NOMO-1 (cell line): ENCODE data around the gene STK32B.

Experiments used
- DNase-seq, 2 experiments: peaks; one replicate each; lab custom pipeline; 2025; ENCODE audit not compliant: unreplicated experiment in 2 of 2; lab: John Stamatoyannopoulos, UW

Gene STK32B

DNA sequence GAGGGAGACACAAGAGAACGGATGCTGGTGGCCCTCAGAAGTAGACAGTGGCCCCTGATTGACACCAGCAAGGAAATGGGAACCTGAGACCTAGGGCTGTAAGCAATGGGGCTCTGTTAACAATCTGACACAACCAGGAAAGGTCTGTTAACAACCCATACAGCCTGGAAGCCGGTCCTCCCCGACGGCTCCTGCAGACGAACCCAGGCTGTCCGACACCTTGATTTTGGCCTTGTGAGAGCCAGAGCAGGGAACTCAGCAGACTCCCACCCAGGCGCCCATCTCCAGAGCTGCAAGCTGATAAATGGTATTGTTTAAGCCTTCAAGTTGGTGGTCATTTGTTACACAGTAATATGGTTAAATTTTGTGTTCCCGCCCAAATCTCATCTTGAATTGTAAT is 21.8 kb upstream of the STK32B start:
- DNase-seq = no peak

DNA sequence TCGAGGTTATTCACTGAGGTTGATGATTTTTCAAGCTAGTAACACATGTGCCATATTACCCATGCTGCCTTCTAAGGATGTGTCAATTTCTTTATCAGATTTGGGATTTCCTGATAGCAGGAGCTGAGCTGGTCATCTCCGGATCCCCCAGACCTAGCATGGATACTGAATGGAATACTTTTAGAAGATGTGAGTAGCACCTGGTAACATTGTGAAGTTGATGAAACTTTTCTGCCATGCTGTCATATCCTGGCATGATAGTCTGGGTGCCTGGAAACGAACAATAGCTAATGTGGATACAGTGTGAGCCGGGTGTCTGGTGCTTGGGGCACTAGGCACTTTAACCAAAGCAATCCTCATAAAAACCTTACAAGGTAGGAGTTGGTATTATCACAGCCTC is 21.1 kb upstream of the STK32B start:
- no peak for DNase-seq

DNA sequence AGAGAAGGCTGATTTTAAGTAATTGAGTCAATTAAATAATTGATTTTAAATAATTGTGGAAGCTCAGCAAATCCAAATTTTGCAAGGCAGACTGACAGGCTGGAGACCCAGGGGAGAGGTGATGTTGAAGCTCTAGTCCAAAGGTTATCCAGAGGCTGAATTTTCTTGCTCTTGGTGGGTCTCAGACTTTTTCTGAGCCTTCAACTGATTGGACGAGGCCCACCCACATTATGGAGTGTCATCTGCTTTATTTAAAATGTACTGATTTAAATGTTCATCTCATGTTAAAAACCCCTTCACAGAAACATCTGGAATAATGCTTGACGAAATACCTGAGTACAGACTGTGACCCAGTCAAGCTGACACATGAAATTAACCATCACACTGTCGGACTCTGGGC is 20.4 kb upstream of the STK32B start:
- no peak for DNase-seq

DNA sequence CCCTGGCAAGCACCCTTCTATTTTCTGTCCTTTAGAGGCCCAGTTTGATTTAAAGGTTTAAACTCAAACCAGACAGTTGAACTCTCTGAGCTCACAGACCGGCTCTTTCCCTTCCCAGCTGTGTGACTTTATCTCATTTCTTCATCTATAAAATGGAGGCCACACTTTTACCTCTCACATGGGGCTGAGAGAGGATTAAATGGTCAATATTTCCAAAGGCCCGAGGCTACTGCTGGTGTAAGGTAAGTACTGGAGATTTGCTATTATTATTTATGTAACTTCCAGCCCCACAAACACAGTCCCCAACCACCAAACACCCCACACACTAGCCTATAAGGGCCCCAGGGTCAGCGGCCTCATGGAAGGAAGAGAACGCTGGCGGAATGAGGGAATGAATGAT is 18.5 kb upstream of the STK32B start:
- no peak for DNase-seq

DNA sequence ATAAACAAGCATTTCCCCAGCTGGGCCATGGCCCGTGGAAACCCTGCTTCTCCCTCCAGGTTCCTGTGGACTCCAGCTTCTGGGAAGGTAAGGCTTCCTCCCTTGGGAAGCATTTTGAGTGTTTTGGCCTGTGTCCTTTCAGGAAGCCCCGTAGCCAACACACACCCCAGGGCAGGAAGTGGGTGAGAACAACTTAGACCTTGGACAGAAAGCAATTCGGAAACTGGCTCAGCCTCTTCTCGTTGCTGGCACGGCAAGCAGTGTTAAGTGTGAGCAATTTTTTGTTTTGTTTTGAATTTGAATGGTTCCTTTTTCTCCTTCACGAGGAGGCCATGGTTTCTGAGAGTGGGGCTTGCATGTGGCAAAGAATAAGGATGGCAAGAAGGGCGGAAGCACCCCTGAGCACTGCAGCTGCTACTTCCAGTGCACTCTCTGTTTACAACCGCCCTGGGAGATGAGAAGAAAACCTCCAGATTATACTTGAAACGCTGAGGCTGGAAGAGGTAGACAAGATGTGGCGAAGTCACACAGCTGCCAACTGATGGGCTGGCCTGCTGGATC is 17.9 kb upstream of the STK32B start:
- DNase-seq = no peak

DNA sequence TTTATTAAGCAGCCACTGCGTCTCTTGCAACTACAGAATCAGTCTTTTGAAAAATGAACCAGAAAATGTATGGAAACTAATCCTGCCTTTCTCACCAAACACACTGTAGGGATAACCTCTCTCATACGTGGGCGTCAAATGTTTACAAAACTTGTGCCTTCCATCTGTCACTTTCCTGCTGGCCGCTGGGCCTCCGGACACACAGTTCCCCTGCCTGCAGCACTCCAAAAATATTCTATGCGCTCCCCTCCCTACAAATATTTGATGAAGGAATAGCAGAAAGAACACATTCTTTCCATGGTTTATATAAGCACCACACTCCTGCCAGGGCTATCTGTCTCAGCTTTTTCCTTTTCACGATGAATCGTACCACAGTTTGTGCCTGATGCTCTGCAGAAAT is 17.1 kb upstream of the STK32B start:
- no peak for DNase-seq

DNA sequence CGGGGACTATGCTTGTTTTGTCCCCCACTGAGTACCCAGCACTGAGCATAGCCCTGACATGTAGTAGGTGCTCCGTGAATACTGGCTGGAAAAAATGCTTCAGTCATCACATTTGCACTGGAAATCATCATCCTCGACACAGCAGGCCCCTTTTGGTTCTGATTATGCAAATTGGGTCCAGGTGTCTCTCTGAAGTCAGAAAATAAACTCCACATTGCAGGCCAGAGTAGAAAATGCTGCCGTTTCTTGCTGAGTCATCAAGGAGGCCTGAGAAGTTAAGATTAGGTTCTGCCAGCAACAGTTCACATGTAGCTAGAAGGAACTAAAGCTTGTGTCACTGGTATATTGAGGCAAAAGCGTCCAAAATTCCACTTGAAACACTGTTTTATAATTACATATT is 15.0 kb upstream of the STK32B start:
- DNase-seq = no peak

DNA sequence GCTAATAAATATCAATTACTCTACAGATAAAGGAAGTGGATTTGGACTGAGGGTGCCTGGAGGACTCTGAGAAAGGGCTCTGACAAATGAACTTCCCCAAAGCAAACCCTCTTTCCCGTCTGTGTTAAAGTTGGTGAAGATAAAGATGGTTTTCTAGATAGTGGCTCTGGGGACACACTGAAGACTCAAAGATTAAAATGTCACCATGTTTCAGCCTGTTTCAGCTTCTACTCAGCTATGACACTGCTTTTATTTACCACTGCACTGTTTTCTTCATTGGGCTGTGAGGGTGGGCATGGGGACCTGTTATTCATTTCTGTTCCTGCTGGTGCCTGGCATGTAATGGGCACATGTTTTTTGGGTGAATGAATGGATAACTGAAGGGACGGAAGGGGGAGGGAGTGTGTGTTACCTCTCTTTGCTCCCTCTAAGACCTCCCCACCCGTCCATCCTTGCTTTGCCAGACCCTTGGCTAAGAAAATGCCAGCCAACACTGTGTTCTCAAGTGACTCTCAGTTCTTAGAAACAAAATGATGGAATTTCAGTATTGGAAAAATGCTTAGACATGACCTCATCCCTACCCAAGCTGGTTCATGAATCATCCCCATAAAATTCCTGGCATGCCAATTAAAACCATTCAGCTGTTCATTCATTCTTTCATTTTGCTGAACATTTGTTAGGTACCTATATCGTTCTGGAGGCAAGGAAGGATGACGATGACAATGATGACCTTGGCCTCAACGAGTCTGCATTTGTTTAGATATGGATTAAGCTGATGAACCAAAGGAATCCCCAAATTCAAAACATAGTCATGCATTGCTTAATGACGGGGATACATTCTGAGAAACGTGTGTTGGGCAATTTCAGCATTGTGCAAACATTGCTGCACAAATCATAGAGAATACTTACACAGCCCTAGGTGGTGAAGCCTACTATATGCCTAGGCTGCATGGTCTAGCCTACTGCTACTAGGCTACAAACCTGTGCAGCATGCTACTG is 13.4 kb upstream of the STK32B start:
- no peak for DNase-seq

DNA sequence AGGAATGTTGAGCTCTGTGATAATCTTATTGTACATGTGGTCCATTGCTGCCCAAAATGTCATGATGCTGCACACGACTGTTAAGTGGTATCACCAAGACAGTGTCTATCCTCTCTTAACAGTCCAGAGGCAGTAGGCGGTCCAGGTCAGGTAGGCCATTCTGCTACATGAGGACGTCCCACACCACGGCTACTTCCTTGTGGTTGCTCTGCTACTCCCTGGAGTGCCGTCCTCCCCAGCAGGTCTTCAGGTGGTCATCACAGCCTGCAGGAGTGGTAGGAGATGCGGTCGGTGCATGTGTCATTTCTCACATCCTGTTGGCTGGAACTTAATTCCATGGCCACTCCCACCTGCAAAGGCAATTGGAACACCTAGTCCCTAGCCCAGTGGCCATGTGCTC is 11.5 kb upstream of the STK32B start:
- DNase-seq = no peak

DNA sequence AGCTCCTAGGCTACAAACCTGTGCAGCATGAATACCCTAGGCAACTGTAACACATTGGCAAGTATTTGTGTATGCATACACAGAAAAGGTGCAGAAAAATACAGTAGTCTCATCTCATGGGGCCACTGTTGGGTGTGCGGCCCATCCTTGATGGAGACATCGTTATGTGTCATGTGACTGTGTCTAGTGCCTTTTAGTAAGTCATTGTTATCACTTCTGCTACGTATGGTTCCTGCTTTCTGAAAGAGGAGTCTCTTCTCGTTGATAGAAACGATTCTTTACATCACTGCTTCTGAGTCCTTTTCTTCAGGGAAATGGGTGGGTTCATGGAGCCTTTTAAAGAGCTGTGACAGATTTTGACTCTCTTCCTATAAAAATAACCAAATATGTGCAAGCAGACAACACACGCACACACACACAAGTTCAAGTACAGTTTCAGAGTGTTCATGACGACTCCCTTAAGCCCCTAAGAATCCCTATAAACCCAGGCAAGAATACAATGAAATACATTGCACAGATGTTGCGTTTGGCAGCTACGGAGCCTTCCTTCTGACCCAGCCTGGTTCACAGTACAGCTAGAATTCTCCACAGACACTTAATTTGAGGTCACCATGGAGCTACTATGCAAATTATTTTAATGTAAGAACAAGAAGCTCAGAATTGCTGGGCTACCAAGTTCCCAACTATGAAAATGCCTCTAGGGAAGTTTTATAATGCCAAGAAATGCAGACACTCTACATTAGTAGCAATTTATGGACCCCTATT is 10.2 kb upstream of the STK32B start:
- no peak for DNase-seq

DNA sequence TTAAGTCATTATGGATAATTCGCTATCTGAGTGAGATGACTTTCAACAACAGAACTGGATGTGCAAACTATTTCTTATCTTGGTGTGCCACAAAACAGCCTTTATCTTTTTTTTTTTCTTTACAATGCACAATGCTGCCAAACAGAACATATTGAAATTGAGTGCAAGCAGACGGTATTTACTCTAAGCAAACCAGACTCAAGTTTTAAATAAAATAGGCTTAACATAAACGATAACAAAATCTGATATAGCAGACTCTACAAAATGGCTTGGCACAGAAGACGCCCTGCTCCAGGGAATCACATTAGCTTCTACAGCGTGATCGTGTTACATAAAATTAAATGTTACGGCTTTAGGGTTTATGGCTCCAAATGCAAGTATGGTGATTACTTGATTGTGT is 9.6 kb upstream of the STK32B start:
- no peak for DNase-seq

DNA sequence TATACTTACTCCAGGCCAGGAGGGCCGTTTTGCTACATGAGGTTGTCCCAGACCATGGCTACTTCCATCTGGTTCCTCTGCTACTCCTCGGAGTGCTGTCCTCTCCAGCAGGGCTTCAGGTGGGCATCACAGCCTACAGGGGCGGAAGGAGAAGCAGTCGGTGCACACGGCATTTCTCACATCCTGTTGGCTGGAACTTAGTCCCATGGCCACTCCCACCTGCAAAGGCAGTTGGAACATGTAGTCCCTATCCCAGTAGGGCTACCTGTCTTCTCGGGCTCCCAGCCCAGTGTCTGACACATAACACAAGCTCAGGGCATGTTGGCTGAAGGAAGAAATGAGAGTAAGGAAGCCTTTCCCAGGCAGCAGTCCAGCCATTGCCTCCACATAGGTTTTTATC is 7.7 kb upstream of the STK32B start:
- DNase-seq = no peak

DNA sequence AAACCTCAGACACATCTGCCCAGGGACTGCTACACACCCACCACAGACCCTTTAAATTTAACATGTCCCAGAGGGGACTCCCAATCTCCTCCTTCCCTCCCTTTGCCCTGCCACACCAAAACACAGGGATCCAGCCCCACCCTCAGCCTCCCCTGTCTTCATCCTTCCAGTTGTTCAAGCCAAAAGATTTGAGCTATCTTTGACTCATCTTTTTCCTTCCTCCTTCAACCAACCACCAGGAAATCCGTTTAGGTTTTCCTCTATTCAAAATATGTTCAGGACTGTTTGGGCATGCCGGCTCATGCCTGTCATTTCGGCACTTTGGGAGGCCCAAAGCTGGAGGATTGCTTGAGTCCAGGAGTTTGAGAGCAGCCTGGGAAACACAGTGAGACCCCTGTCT is 6.9 kb upstream of the STK32B start:
- DNase-seq = no peak

DNA sequence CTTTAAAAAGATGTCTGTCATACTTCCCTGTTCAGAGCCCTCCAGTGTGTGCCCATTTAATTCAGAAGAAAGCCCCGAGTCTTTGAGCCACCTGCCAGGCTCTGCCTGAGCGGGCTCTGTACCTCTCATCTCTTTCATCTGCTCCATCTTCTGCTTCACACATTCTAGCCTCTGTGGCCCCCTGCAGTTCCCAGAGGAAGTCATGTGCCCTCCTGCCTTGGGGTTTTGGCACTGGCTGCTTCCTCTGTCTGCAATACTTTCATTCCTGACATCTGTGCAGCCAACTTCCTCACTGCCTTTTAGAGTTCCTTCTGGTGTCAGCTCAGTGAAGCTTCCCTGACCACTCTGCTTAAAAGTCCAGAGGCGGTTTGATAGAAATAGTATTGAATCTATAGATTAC is 6.2 kb upstream of the STK32B start:
- DNase-seq = no peak

DNA sequence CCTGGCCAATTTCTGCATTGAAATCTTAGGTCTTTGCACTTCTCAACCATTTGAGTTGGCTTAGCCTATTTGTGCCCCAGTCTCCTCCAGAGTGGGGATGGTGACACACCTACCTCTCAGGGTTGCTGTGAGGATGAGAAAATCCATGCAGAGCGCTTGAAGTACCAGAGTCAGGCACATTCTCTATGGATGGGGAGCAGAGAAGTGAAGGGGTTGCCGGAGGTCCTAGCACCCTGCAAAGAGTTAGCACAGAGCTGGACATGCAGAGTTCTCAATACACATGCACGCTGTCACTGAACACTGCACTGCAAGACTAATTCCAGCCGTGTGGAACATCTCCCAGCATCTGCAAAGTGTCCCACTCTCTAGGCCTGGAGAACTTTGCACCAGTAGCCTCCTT is 2.6 kb upstream of the STK32B start:
- no peak for DNase-seq

DNA sequence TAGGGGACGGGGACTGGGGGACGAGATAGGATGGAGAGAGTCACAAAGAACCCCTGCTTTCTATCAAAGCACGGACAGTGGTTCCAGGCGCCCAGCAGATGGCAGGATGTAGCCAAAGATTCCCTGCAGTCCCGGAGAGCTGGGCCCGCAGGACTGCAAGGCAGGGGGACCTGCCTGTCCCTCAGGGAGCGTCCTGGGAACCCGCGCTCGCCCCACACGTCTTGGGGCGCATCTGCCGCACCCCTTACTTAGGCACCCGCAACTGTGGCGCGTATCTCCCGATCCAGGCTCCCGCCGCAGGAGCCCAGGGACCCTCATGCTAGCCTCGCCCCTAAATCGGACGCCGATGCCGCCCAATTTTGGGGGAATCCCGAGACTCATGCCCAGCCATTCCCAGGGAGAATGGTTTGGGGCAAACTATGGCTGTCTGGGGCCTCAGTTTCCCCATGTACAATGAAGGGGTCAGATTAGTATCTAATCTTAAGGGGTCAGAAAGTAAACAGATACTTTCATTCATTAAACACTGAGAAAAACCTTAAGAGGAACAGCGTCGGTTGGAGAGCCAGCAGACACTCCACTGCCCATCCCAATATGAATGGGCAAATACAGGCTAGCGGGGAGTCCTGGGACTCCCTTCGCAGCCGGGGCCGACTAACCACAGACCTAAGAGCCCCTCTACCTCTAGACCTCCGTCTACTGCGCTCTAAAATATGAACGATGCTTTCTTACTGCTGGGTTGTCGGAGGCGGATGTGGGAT is 581 bp upstream of the STK32B start:
- DNase-seq = no peak

DNA sequence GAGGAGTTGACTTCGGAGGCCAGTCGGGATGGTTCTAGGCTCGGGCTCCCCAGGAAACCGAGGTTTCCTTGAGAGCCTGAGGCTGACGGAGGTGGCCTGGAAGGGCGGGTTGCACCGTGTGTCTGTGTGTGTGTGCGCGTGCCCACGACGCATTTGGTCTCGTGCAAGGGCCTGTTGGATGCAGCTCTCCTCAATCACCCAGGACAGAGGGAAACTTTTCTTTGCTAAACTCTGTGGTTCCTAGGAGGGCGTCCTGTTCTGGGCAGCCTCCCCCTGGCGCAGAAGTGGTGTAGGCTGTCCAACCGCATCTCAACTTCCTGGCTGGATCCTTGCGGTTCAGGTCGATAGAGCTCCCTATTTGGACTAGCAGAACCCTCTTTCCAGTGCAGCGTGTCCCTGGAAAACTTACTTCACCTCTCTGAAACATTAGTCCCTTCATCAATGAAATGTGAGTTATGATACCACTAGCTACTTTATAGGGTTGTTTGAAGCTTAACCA is 973 bp downstream of the STK32B start:
- no peak for DNase-seq

DNA sequence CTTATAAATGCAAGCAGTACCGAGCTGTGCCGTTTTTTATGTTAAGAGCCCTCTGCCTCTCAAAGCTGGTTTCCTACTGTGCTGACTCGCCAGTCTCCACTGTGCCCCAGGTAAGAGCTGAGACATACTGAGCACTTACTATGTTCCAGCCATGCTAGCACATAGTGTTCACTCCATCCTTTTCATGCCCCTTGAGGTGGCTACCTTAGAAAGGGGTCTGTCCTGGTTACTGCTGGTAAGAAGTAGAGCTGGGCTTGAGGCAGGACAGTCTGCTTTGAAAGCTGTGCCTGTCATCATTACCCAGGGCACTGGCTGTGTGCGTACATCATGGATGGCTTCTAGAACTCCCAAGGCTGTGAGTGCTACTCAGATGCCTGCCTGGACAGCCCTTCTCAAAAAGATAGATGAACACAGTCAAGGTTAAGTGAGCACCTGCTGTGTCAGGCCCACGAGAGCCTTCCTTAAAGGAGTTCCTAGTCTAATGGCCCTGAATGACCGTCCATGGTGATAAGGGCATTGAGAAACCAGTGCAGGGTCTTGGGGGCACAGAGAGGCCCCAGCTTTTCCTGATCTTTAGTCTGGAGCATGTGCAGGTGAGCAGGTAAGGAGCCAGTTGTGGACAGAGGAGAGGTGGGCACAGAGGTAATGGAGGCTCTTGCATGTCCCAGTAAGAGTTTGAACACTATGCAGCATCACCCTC is 1.6 kb downstream of the STK32B start:
- no peak for DNase-seq

DNA sequence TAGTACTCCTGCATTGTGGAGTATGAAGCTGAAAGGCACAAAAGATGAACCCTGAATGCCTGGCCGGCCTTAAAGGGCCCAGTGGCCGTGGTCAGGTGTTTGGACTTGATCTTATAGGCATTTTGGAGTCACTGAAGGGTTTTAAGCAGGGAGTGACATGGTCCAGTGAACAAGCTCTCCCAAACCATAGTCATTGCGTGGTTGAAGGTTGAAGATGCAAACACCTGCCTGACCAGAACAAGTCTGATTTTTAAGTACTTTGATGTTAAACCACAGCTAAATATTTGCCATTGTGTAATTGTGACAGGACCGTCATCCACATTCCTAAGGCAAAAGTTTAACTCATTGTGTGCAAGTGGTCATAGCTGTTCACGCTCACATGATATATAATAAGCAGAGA is 3.3 kb downstream of the STK32B start:
- no peak for DNase-seq

DNA sequence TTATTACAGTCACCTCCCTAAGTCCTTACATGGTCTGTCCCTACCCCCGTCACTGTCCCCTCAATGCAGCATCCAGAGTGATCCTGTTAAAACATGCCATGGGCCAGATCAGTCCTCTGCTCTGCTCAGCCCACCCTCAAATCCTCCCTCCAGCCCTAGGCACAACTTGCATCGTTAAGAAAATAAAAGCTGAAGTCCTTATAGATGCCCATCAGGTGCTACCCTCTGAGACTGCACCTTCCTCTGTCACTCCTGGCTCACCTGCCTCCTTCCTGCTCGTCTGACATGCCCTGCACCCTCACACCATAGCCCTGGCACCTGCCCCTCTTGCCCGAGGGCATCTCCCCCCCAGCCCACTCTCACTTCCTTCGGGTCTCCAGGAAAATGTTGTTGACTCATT is 4.1 kb downstream of the STK32B start:
- DNase-seq = no peak
